HepG2 (cell line): ENCODE measurements around the gene PRKCE. TPM values are rescaled to one million over a fixed set of nuclear protein-coding genes. Genes with fewer than 3 reads are reported as not detected.

Experiments
- ATAC-seq: fragments of 200-7000 bp; cut with Tn5 transposase; 3 replicates; pipeline ENCODE4 v1.9.1; 2020; ENCODE audit warnings: mild to moderate bottlenecking, moderate library complexity
- BruUV-seq: library from RNA; stranded (reverse); fragments of 400-500 nt; replicated peaks from 2 replicates; lab custom pipeline; 2021; lab: Mats Ljungman, UMichigan
- CTCF ChIA-PET: fragments of 300-600 bp; formaldehyde crosslinking; extraction: SDS; loops from one replicate; lab custom pipeline; 2021; ENCODE audit warnings: low total read pairs, inconsistent platforms, low intra/inter-chr PET ratio; lab: Yijun Ruan, JAX
- POLR2A ChIA-PET: fragments of 350-600 bp; sonication (Branson Sonifier 250); formaldehyde crosslinking; loops from one replicate; lab custom pipeline; 2020; ENCODE audit warnings: antibody characterized with exemption, inconsistent platforms; lab: Yijun Ruan, JAX
- DNase-seq: peaks from one replicate; pipeline ENCODE4 v3.0.0-alpha.2; 2015; ENCODE audit warnings: low spot score
- FAIRE-seq: peaks from 3 replicates; lab custom pipeline; 2011; peaks lifted over from hg19 to GRCh38; lab: Jason Lieb, UNC
- H2AFZ ChIP-seq: one replicate; pipeline ENCODE4 v1.6.1; 2011; ENCODE audit warnings: low read length, inconsistent platforms
- H3K27ac ChIP-seq: fragments of 300-600 bp; 3 replicates; pipeline ENCODE4 v1.8.0; 2011; ENCODE audit warnings: mixed run types, mild to moderate bottlenecking, mixed read lengths, low read length, inconsistent platforms; ENCODE audit not compliant: insufficient read depth; ENCODE audit errors: extremely low read length
- H3K27me3 ChIP-seq, 2 experiments: fragments of 200-600 bp in 1 of 2; 2 replicates in 1 of 2; 3 replicates in 1 of 2; pipeline versions ENCODE4 v1.6.0 to v1.8.0; 2011; ENCODE audit warnings: low read length in 2 of 2, mild to moderate bottlenecking in 2 of 2, moderate library complexity in 2 of 2, inconsistent platforms in 1 of 2; ENCODE audit not compliant: insufficient read depth in 2 of 2, control insufficient read depth in 1 of 2
- H3K36me3 ChIP-seq, 2 experiments: fragments of 200-600 bp in 1 of 2; replicated peaks in 1 of 2; 2 replicates in 1 of 2; 3 replicates in 1 of 2; pipeline versions ENCODE4 v1.5.1 to v1.8.0; 2011; ENCODE audit warnings: low read length in 2 of 2, inconsistent platforms in 1 of 2; ENCODE audit not compliant: insufficient read depth in 2 of 2, control insufficient read depth in 1 of 2
- H3K4me1 ChIP-seq: 2 replicates; pipeline ENCODE4 v1.5.1; 2012; ENCODE audit warnings: low read length, inconsistent platforms; ENCODE audit not compliant: insufficient read depth
- H3K4me2 ChIP-seq: 2 replicates; pipeline ENCODE4 v1.6.0; 2011; ENCODE audit warnings: low read depth, low read length, inconsistent platforms
- H3K4me3 ChIP-seq, 3 experiments: fragments of 200-600 bp in 1 of 3; sonication (generic), shearing (Covaris generic) in 1 of 3; replicated peaks in 1 of 3; 2 replicates each; pipeline ENCODE4 v1.5.1; 2011 to 2016; ENCODE audit warnings: low read length in 3 of 3, inconsistent platforms in 2 of 3, low read depth in 2 of 3, mild to moderate bottlenecking in 2 of 3, control low read depth in 1 of 3, mixed read lengths in 1 of 3; ENCODE audit not compliant: insufficient read depth in 1 of 3
- H3K79me2 ChIP-seq: one replicate; pipeline ENCODE4 v1.6.1; 2011; ENCODE audit warnings: low read length, inconsistent platforms; ENCODE audit not compliant: insufficient read depth
- H3K9ac ChIP-seq: 2 replicates; pipeline ENCODE4 v1.6.0; 2011; ENCODE audit warnings: mild to moderate bottlenecking, low read depth, low read length, inconsistent platforms; ENCODE audit not compliant: insufficient read depth
- H3K9me3 ChIP-seq: 2 replicates; pipeline ENCODE4 v1.5.1; 2012; ENCODE audit warnings: mild to moderate bottlenecking, low read length
- H4K20me1 ChIP-seq: 2 replicates; pipeline ENCODE4 v1.6.0; 2011; ENCODE audit warnings: inconsistent platforms, mild to moderate bottlenecking, low read length, moderate library complexity; ENCODE audit not compliant: insufficient read depth
- ARNT2 ChIP-seq: sonication (generic); formaldehyde crosslinking; IDR thresholded peaks from 2 replicates; pipeline ENCODE4 v1.8.0; 2022; ENCODE audit warnings: mild to moderate bottlenecking, low read depth, missing genetic modification reagents, moderate library complexity
- ELF1 ChIP-seq: sonication (generic); formaldehyde crosslinking; IDR thresholded peaks from 2 replicates; pipeline ENCODE4 v1.4.0; 2020; ENCODE audit warnings: missing genetic modification reagents
- HHEX ChIP-seq: IDR thresholded peaks from 2 replicates; pipeline ENCODE4 v1.6.1; 2016; ENCODE audit warnings: control low read depth
- HINFP ChIP-seq: sonication (generic); formaldehyde crosslinking; IDR thresholded peaks from 2 replicates; pipeline ENCODE4 v1.4.0; 2020; ENCODE audit warnings: low read depth, mild to moderate bottlenecking, missing genetic modification reagents
- KAT8 ChIP-seq: IDR thresholded peaks from 2 replicates; pipeline ENCODE4 v1.6.1; 2016; ENCODE audit warnings: missing genetic modification reagents, missing compliant biosample characterization
- PCBP1 ChIP-seq: fragments of 200-400 bp; formaldehyde crosslinking; IDR thresholded peaks from 2 replicates; pipeline ENCODE4 v1.6.1; 2017; ENCODE audit warnings: mild to moderate bottlenecking, low read depth, low read length, borderline replicate concordance
- PHB2 ChIP-seq: fragments of 450-650 bp; IDR thresholded peaks from 2 replicates; pipeline ENCODE4 v1.6.1; 2018; ENCODE audit not compliant: partially characterized antibody
- RFXAP ChIP-seq: sonication (generic); formaldehyde crosslinking; IDR thresholded peaks from 2 replicates; pipeline ENCODE4 v1.4.0; 2020; ENCODE audit warnings: missing genetic modification reagents, borderline replicate concordance
- SMAD9 ChIP-seq: sonication (generic); formaldehyde crosslinking; IDR thresholded peaks from 2 replicates; pipeline ENCODE4 v1.5.1; 2020; ENCODE audit warnings: mild to moderate bottlenecking, missing genetic modification reagents
- TRIM24 ChIP-seq: sonication (generic); formaldehyde crosslinking; IDR thresholded peaks from 2 replicates; pipeline ENCODE4 v1.8.0; 2022; ENCODE audit warnings: mild to moderate bottlenecking, missing genetic modification reagents
- YY1 ChIP-seq: IDR thresholded peaks from 2 replicates; pipeline ENCODE4 v1.6.1; 2011; ENCODE audit warnings: low read length, low read depth, moderate library complexity, mild to moderate bottlenecking; ENCODE audit not compliant: insufficient read depth, insufficient replicate concordance
- ZBTB40 ChIP-seq, 2 experiments: fragments of 450-650 bp in 1 of 2; sonication (generic) in 1 of 2; formaldehyde crosslinking in 1 of 2; IDR thresholded peaks; 2 replicates each; pipeline versions ENCODE4 v1.6.1 to v1.8.0; 2016 to 2022; ENCODE audit warnings: antibody characterized with exemption in 1 of 2, mild to moderate bottlenecking in 1 of 2, missing genetic modification reagents in 1 of 2
- ZNF124 ChIP-seq: sonication (generic); formaldehyde crosslinking; IDR thresholded peaks from 2 replicates; pipeline ENCODE4 v1.4.0; 2020; ENCODE audit warnings: missing genetic modification reagents
- ZNF282 ChIP-seq: fragments of 450-650 bp; IDR thresholded peaks from 2 replicates; pipeline ENCODE4 v1.6.1; 2018; ENCODE audit not compliant: partially characterized antibody
- ZNF333 ChIP-seq: sonication (generic); formaldehyde crosslinking; IDR thresholded peaks from 2 replicates; pipeline ENCODE4 v1.4.0; 2020; ENCODE audit warnings: mild to moderate bottlenecking, missing genetic modification reagents, borderline replicate concordance
- ZNF792 ChIP-seq: IDR thresholded peaks from 2 replicates; pipeline ENCODE4 v1.6.1; 2016
- ZSCAN12 ChIP-seq: sonication (generic); formaldehyde crosslinking; IDR thresholded peaks from 2 replicates; pipeline ENCODE4 v1.9.0; 2021; ENCODE audit warnings: mild to moderate bottlenecking, missing genetic modification reagents
- WGBS: methylation state at CpG from one replicate; pipeline ENCODE4 v1.1.6; 2017; ENCODE audit warnings: low lambda C conversion rate; 5-methylcytosine and 5-hydroxymethylcytosine counted together
- in situ Hi-C: cut with HindIII; loops from 2 replicates; pipeline ENCODE4 v1.10.0; 2017; ENCODE audit warnings: low pct_unique_long_range_greater_than_20kb; ENCODE audit not compliant: extremely low pct_ligation_motif_present
- intact Hi-C: fragments of 100-400 bp; cut with micrococcal nuclease; formaldehyde crosslinking; loops from one replicate; pipeline ENCODE4 v1.10.0; 2022; ENCODE audit not compliant: unreplicated experiment
- polyA plus RNA-seq, 8 experiments: library from polyadenylated mRNA; depleted of rRNA in 3 of 8; stranded (reverse) in 7 of 8; unstranded in 1 of 8; fragments of >200 nt; fragmentation: Illumina TruSeq in 4 of 8; extraction: Trizol in 4 of 8; gene quantifications; 2 replicates each; pipeline versions ENCODE4 v1.2.1 to v1.2.3, GENCODE V29; 2011 to 2016; ENCODE audit warnings: low read depth in 4 of 8, missing spikeins in 1 of 8, mixed read lengths in 1 of 8; ENCODE audit not compliant: insufficient read depth in 1 of 8
- total RNA-seq, 5 experiments: library from RNA; depleted of rRNA; stranded (reverse); fragments of >200 nt; fragmentation: Illumina TruSeq; extraction: Trizol; gene quantifications; 2 replicates each; pipeline ENCODE4 v1.2.3, GENCODE V29; 2016; ENCODE audit warnings: low read depth in 1 of 5

Gene PRKCE
- total and polyA plus RNA-seq, 2 of the 13 experiments (the other 11 are each of a cell fraction or from before 2014, with no cell fraction given): 1.0 to 3.9 TPM

- Histone ChIP-seq H3K27ac (no peak overlapping the region), H4K20me1 (no peaks in the 10 kb centered on the region), H3K79me2 (no peaks in the 10 kb centered on the region), H3K9ac (no peak overlapping the region), H3K4me3 (no peak overlapping the region), H3K4me2 (no peak overlapping the region), H3K36me3 (no peaks in the 10 kb centered on the region), H3K9me3 (no peaks in the 10 kb centered on the region), H3K27me3 (no peaks in the 10 kb centered on the region), H3K4me1 (peaks cover 17% of the 10 kb centered on the region), H2AFZ (no peak overlapping the region)
- CTCF ChIA-PET: no interaction called here
- no peak for FAIRE-seq
- in situ Hi-C loops (no loop called here), intact Hi-C loops (no loop called here)
- no peak for DNase-seq
- POLR2A ChIA-PET: no interaction called here
- WGBS: 88% methylated on average over 5 of the region's 5 CpGs
- BruUV-seq: no TSS peak
- ATAC-seq: no peak
- TF ChIP-seq ARNT2 (CRISPR knock-in tag) (no peak), ELF1 (CRISPR knock-in tag) (no peak), KAT8 (CRISPR knock-in tag) (no peak), ZNF282 (no peak), RFXAP (CRISPR knock-in tag) (no peak), TRIM24 (CRISPR knock-in tag) (no peak), YY1 (no peak), ZNF792 (CRISPR knock-in tag) (no peak), PHB2 (no peak), PCBP1 (no peak), HHEX (CRISPR knock-in tag) (no peak), ZSCAN12 (CRISPR knock-in tag) (no peak), ZNF124 (CRISPR knock-in tag) (no peak), HINFP (CRISPR knock-in tag) (no peak), ZBTB40 (IDR thresholded peaks at IDR 0.05) (no peak), ZBTB40 (CRISPR knock-in tag; IDR thresholded peaks at IDR 0.05) (no peak), ZNF333 (CRISPR knock-in tag) (no peak), SMAD9 (CRISPR knock-in tag) (no peak)
Measured at GRCh38 chr2:45676088-45676487, 24.6 kb downstream of the PRKCE start.
